Stimulated activated naive CD8-positive, alpha-beta T cell treated with anti-CD3 and anti-CD28 coated beads, Interleukin-15, Interleukin-2, amounts not matched to agents 100 U/mL and 50 U/mL, for 24 hours (primary cell): ENCODE results near the gene TFB1M.

Source experiments
- ATAC-seq: fragments of 150-1000 bp; cut with Tn5 transposase; one replicate; pipeline ENCODE4 v1.10.0; 2021
- DNase-seq: peaks from one replicate; pipeline ENCODE4 v3.0.0; 2021

TFB1M gene

GRCh38 chr6:155263373-155264063 is 50.8 kb downstream of the TFB1M start, which contains the start of gene CLDN20:
CLDN20 (plus strand) TSS chr6:155264013; CDS start chr6:155275720, 11,707 bp downstream.
- ATAC-seq: no peak

GRCh38 chr6:155262655-155263054 is 51.6 kb downstream of the TFB1M start:
- DNase-seq: no peak
- ATAC-seq: no peak

More at GRCh38 chr6:155263373-155264063, 50.8 kb downstream of the TFB1M start, which contains the start of gene CLDN20:
- no peak for DNase-seq

GRCh38 chr6:155261111-155261900 is 53.0 kb downstream of the TFB1M start:
- DNase-seq (no peak), ATAC-seq (no peak)

GRCh38 chr6:155260686-155261085 is 53.6 kb downstream of the TFB1M start:
- ATAC-seq: no peak

GRCh38 chr6:155259897-155260296 is 54.4 kb downstream of the TFB1M start:
- DNase-seq (no peak), ATAC-seq (no peak)

More at GRCh38 chr6:155260686-155261085, 53.6 kb downstream of the TFB1M start:
- no peak for DNase-seq

GRCh38 chr6:155259204-155259603 is 55.1 kb downstream of the TFB1M start:
- ATAC-seq (no peak), DNase-seq (no peak)

GRCh38 chr6:155257796-155258195 is 56.5 kb downstream of the TFB1M start:
- ATAC-seq (no peak), DNase-seq (no peak)

- ATAC-seq (no peak), DNase-seq (no peak)
These were observed 58.0 kb downstream of the TFB1M start for GRCh38 chr6:155256122-155256795.

GRCh38 chr6:155254139-155254538 is 60.1 kb downstream of the TFB1M start:
- ATAC-seq: peak; percentile 28
- no peak for DNase-seq

- no peak for ATAC-seq
- DNase-seq: no peak
These were observed 60.9 kb downstream of the TFB1M start for GRCh38 chr6:155253337-155253736.

GRCh38 chr6:155252581-155252980 is 61.7 kb downstream of the TFB1M start:
- DNase-seq (no peak), ATAC-seq (no peak)

- DNase-seq (no peak), ATAC-seq (no peak)
These were observed 63.4 kb downstream of the TFB1M start for GRCh38 chr6:155250701-155251381.

GRCh38 chr6:155248008-155249001 is 66.0 kb downstream of the TFB1M start:
- ATAC-seq: no peak
- DNase-seq: peak; percentile 18

- DNase-seq (no peak), ATAC-seq (no peak)
These were observed 66.7 kb downstream of the TFB1M start for GRCh38 chr6:155247618-155248007.

- DNase-seq (no peak), ATAC-seq (no peak)
These were observed 67.5 kb downstream of the TFB1M start for GRCh38 chr6:155246825-155247224.

- DNase-seq (no peak), ATAC-seq (no peak)
These were observed 68.5 kb downstream of the TFB1M start for GRCh38 chr6:155245831-155246230.

- DNase-seq (no peak), ATAC-seq (no peak)
These were observed 69.1 kb downstream of the TFB1M start for GRCh38 chr6:155245193-155245592.

- ATAC-seq (no peak), DNase-seq (no peak)
These were observed 69.8 kb downstream of the TFB1M start for GRCh38 chr6:155244434-155244833.

GRCh38 chr6:155241966-155242365 is 72.3 kb downstream of the TFB1M start:
- DNase-seq (no peak), ATAC-seq (no peak)

- DNase-seq: no peak
- no peak for ATAC-seq
These were observed 73.2 kb downstream of the TFB1M start for GRCh38 chr6:155240905-155241600.
